ENCODE measurements around the gene MYO3B.

GRCh38 chr2:170298115-170298514 lies 120.2 kb downstream of the MYO3B start:
- TF ChIP-seq CTCF (IDR thresholded peaks at IDR 0.05) (no peak), POLR2A (IDR thresholded peaks at IDR 0.05) (no peak)

Data from uterus (tissue), 2 donors.